ENCODE measurements around the gene PTPRM. TPM values are rescaled to one million over a fixed set of nuclear protein-coding genes. Genes with fewer than 3 reads are reported as not detected.

PTPRM gene
- total RNA-seq, 1 experiment from 2014 or later, result 6.2 TPM

- H3K9me3 ChIP-seq (ENCODE audit: control insufficient read depth, low read depth, low read length), result no peaks in the 10 kb centered on the region
- DNase-seq, result no peak
- H2BK15ac ChIP-seq (ENCODE audit: low read depth, low read length), result no peak overlapping the region
- Mint-ChIP-seq H3K4me1 (peaks cover 14 to 15% of the 10 kb centered on the region in 2 experiments), H3K9me3 (0 out of 5 replicates have a peak, but pooled peaks cover 0 to 1% of the 10 kb centered on the region in 2 experiments), H3K4me3 (no peak overlapping the region), H3K27ac (peak overlapping the region in 1 of 3 experiments; percentile 8; a peak in 1 of 7 replicates), H3K36me3 (ENCODE audit: insufficient read depth in 1 of 3, low read depth in 3 of 3) (no peaks in the 10 kb centered on the region), H3K27me3 (ENCODE audit: low read depth) (no peaks in the 10 kb centered on the region)
- no CpG with 5 or more reads among the region's 7 CpGs for WGBS (ENCODE audit: extremely low coverage, insufficient read length, low lambda C conversion rate)
- H2BK20ac ChIP-seq (ENCODE audit: low read depth, low read length, poor library complexity, severe bottlenecking), result no peak overlapping the region
- no peaks in the 10 kb centered on the region for H3K79me2 ChIP-seq (ENCODE audit: insufficient read depth, low read length)
- H3K4me1 ChIP-seq (ENCODE audit: insufficient read depth, low read length), result no peaks in the 10 kb centered on the region
- TF ChIP-seq CTCF (conservative IDR thresholded peaks at IDR 0.05), result no peak
- no peak overlapping the region for H2AFZ ChIP-seq (ENCODE audit: low read length)
- H2BK5ac ChIP-seq (ENCODE audit: insufficient read length, low read length), result no peak overlapping the region
- H3K23me2 ChIP-seq (ENCODE audit: insufficient read length, low read depth, low read length, poor library complexity, severe bottlenecking), result no peaks in the 10 kb centered on the region
- no peak overlapping the region for H4K5ac ChIP-seq (ENCODE audit: insufficient read length, low read depth, low read length)
- H3K27ac ChIP-seq (ENCODE audit: insufficient read length, low read depth, low read length), result no peak overlapping the region
- no peak overlapping the region for H3K23ac ChIP-seq (ENCODE audit: insufficient read length, low read depth, low read length)
- no peak overlapping the region for H2AK5ac ChIP-seq (ENCODE audit: insufficient read length, low read length)
- no peak overlapping the region for H2BK120ac ChIP-seq (ENCODE audit: low read depth, low read length, poor library complexity, severe bottlenecking)
- H4K8ac ChIP-seq (replicated peaks; ENCODE audit: insufficient read length, low read depth, low read length), result no peak overlapping the region
- H3K18ac ChIP-seq (ENCODE audit: insufficient read length, low read depth, low read length), result no peak overlapping the region
- no peaks in the 10 kb centered on the region for H3K27me3 ChIP-seq (ENCODE audit: insufficient read depth, low read length)
- H3T11ph ChIP-seq (ENCODE audit: low read length), result no peak overlapping the region
- no peak overlapping the region for H3K9ac ChIP-seq (ENCODE audit: extremely low read depth, insufficient read length, low read length)
- no peak overlapping the region for H3K14ac ChIP-seq (ENCODE audit: insufficient read depth, low read length)
- H3K56ac ChIP-seq (ENCODE audit: insufficient read length, low read depth, low read length), result no peak overlapping the region
- no peak overlapping the region for H4K91ac ChIP-seq (ENCODE audit: insufficient read length, low read depth, low read length)
- H2BK12ac ChIP-seq (ENCODE audit: insufficient read length, low read depth, low read length), result no peak overlapping the region
- H4K20me1 ChIP-seq (ENCODE audit: control insufficient read depth, insufficient read depth, insufficient read length), result no peaks in the 10 kb centered on the region
- no peak overlapping the region for H3K4me2 ChIP-seq (ENCODE audit: insufficient read depth, insufficient read length, low read length)
- H3K79me1 ChIP-seq (ENCODE audit: insufficient read depth, low read depth, low read length, poor library complexity, severe bottlenecking), result no peaks in the 10 kb centered on the region
- no peak overlapping the region for H3K4ac ChIP-seq (ENCODE audit: low read depth, low read length)
These were observed 50.8 kb downstream of the PTPRM start for GRCh38 chr18:7617738-7618422.
